GM18907 (cell line): Measurements from ENCODE around the gene RHOG.
A peak's percentile ranks its signal among the peaks of the same experiment; 100 is the strongest.
"Not testable (repeated sequence)": the region's sequence is repeated elsewhere in the genome, so short reads cannot be mapped to it uniquely, and the experiment has no call there.

Experiments used
- ATAC-seq: cut with Tn5 transposase; IDR thresholded peaks from one replicate; pipeline ENCODE4 v1.9.1; 2021; ENCODE audit warnings: mild to moderate bottlenecking, moderate library complexity; ENCODE audit not compliant: unreplicated experiment

The RHOG gene

GRCh38 chr11:3834664-3835461, 5.9 kb downstream of the RHOG start:
- ATAC-seq, result no peak

- ATAC-seq, result no peak
These were observed 6.5 kb downstream of the RHOG start for GRCh38 chr11:3834349-3834663.

DNA sequence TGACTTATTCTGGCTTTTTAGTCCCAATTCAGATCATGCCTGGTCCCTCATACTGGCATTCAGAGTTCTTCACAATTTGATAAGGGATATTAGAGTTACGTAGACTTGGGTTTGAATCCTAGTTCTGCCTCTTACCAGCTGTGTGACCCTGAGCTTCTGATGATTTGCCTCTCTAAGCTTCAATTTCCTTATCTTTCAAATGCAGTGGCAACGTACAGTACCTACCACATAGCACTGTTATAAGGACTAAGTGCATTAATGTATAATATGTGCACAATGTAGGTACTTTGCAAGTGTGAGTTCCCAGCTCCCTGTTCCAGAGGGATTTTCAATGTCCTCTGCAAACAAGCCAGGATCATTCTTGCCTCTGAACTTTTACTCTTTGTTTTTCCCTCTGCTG, 7.3 kb downstream of the RHOG start:
- ATAC-seq, result no peak

GRCh38 chr11:3832816-3833215, 7.9 kb downstream of the RHOG start:
- no peak for ATAC-seq

DNA sequence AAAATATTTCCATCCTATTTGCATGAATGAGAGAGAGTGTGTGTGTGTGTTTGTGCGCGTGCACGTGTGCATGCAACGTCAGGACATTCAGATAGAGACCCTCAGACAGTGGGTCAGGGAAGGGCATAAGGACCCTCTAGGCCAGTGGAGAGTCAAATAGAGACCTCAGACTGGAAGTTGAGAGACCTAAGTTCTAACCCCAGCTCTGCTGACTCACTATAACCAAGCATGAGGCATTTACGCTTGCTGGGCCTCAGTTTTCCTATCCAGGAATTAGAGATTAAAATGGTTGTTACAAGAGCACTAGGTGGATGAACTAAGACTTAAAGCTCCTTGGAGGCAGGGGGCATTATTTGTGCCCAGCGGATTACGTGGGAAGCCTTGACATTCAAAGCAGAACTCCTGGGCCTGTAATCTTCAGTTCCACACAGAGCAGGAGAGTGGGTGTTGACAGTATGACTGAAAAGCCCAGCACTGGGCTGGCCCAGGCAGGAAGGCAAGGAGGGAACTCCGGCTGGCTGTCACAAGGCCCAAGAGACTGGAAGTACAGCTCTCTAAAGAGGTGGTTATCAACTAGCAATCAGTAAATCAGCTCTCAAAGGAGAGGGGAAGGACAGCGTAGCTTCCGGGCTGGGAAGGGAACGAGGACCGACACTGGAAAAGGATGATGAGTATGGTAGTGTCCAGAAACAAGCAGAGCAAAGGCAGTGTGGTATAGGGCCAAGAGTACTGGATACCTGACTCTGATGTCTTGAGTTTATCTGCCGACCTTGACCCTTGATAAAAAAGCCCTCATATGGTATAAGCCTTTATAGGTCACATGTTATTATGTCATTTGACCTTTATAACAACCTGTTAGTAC, 9.2 kb downstream of the RHOG start:
- ATAC-seq, result no peak

DNA sequence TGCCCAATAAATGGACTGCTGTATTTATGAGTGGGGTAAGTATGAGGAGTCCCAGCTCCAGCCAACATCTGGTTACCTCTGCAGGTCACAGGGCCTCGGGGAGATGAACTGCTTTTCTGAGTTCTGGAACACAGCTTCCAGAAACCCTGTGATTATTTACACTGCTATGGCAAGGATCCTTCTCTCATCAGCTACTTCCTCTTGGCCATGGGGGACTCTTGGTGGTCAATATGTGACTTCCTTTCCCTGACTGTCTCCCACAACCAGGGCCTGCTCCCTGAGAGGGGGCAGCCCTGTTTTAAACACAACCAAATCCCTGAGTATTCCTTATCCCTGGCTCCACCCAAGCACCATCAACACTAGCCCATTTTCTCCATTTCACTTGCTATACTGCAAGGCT, 10.0 kb downstream of the RHOG start:
- no peak for ATAC-seq

DNA sequence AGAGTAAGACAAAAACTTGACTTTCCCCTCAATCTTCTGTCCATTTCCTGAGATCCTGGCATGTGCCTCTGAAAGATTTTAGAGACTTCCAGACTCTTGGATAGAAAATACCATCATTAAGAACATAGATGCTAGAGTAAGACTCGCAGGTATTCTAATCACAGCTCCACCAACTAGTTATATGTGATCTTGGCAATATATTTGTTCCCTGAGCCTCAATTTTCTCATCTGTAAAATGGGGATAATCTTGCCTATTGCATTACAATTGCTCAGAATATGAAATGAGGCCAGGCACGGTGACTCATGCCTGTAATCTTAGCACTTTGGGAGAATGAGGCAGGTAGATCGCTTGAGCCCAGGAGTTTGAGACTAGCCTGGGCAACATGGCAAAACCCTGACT, 10.7 kb downstream of the RHOG start:
- no peak for ATAC-seq

GRCh38 chr11:3827434-3828186, 13.1 kb downstream of the RHOG start:
- ATAC-seq, result no peak

DNA sequence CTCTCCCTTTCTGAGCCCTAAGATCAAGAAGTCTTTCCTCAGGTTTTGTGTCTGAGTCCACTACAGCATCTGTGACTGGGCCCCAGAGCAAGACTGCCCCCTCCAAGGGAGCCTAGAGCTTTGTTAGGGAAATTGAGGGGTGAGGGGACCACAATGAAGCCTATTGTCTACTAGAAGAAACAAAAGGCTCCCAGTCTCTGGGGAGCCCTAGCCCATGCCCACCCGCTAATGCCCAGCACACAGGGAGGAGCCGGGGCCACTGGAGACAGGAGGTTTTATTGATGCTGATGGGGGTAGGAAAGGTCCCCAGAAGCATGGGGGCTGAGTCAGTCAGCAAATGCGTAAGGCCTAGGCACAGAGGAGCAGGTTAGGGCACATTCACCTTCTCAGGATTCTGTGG, 14.0 kb downstream of the RHOG start:
- no peak for ATAC-seq

GRCh38 chr11:3825473-3826154, 15.1 kb downstream of the RHOG start:
- ATAC-seq, result no peak

- peak; percentile 76 for ATAC-seq
These were observed 15.9 kb downstream of the RHOG start for GRCh38 chr11:3824714-3825472.

DNA sequence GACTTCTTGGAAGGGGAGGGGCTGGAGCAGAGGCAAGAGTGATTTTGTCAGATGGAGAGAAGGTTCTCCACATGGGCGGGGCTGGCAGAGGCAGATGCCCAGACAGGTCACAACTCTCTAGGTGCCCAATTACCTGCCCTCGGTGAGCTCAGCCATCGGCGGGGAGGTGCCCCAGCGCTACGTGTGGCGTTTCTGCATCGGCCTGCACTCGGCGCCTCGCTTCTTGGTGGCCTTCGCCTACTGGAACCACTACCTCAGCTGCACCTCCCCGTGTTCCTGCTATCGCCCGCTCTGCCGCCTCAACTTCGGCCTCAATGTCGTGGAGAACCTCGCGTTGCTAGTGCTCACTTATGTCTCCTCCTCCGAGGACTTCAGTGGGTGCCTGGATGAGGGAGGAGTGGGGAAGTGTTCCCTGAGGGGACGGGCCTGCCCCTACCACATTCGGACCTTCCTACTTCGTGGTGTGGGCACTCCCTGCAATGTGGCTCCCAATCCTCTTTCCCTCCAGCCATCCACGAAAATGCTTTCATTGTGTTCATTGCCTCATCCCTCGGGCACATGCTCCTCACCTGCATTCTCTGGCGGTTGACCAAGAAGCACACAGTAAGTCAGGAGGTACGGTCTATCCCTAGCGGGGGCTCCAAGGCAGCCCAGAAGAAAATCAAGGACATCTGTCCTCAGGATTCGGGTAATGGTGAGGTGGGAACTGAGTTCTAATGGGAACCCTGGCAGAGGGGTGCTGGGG, 16.8 kb downstream of the RHOG start:
- ATAC-seq, result no peak

GRCh38 chr11:3823303-3823702, 17.5 kb downstream of the RHOG start:
- ATAC-seq, result no peak

- no peak for ATAC-seq
These were observed 18.4 kb downstream of the RHOG start for GRCh38 chr11:3822312-3822711.

DNA sequence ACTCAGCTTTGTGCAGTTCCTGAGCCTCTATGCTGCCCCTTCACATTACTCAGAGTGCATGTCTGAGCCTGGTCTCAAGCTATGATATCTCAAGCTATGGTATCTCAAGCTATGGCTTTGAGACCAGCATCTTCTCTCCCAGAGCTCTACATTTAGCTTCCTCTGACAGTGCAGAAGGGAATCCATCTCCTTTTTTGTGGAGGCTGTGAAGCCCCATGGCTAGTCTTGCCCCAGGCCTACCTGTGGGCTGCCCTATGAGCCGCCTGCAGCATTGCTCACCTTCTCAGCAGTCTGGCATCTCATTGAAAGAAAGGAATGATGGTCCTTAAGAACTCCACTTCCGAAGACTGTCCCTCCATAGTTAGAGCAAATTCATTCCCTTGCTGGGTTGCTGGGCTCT, 19.8 kb downstream of the RHOG start:
- ATAC-seq, result no peak

DNA sequence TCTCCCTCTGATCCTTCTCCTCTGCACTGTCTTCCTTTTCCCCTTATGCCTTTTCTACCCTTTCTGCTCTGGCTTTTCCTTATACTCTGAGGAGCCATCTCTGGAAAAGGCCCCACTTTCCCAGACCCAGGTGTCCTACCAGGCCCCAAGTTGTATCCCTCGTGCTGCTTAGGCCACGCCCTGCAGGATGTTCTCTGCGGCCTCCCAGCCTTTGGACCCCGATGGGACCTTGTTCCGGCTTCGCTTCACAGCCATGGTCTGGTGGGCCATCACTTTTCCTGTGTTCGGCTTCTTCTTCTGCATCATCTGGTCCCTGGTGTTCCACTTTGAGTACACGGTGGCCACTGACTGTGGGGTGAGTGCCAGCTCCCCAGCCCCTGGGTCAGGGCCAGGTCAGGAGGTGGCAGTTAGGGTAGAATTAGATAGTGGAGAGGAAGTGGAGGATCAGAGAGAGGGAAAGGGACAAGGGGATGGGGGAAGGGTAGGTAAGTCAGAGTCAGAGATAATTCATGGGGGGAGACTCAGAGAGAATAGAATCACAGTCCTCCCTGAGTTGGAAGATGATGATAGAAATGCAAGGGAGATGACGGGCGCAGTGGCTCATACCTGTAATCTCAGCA, 23.5 kb downstream of the RHOG start:
- ATAC-seq, result no peak

GRCh38 chr11:3816673-3817072, 24.1 kb downstream of the RHOG start:
- no peak for ATAC-seq

DNA sequence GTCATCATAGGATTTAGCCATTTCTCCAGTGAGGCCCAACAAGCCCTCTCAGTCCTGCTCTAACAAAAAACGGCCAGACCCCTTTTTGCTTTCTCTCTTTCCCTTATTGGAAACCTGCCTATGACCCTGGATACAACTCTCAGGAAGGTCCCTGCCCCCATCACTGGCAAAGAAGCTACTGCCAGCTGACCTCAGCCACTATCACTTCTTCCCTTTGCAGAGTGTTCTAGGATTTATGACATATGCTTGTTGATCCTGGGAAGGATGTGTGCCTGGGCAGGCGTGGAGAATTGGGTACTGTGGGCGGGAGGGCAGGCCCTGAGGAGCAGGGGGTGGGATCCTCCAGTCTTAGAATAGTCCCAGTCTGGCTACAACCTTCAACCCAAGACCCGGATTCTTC, 24.9 kb downstream of the RHOG start:
- ATAC-seq, result no peak

- not testable (repeated sequence) for ATAC-seq
These were observed 25.9 kb downstream of the RHOG start for GRCh38 chr11:3814832-3815231.
